ENCODE measurements around the gene ADCK2.

DNA sequence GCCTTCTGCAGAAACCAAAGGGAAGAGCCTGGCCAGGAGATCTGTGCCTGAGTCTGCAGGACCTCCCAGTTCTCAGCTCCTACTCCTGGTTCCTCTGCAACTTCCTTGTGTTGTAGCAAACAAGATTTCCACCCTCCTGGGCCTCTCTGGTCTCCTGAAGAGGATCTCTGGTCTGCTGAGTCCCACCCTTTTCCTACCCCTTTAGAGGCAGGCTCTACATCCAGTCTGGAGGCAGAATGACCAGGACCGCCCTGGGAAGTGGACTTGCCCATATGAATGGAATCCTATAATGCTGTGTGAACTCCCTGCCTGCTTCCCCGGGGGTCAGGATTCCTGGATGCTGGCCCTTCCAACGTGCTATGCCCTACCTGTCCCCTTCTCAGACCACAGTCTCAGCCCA lies 35.3 kb upstream of the ADCK2 start:
- TF ChIP-seq, protein P1, sequence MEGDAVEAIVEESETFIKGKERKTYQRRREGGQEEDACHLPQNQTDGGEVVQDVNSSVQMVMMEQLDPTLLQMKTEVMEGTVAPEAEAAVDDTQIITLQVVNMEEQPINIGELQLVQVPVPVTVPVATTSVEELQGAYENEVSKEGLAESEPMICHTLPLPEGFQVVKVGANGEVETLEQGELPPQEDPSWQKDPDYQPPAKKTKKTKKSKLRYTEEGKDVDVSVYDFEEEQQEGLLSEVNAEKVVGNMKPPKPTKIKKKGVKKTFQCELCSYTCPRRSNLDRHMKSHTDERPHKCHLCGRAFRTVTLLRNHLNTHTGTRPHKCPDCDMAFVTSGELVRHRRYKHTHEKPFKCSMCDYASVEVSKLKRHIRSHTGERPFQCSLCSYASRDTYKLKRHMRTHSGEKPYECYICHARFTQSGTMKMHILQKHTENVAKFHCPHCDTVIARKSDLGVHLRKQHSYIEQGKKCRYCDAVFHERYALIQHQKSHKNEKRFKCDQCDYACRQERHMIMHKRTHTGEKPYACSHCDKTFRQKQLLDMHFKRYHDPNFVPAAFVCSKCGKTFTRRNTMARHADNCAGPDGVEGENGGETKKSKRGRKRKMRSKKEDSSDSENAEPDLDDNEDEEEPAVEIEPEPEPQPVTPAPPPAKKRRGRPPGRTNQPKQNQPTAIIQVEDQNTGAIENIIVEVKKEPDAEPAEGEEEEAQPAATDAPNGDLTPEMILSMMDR (IDR thresholded peaks at IDR 0.05; ENCODE audit: low read depth, low read length), result no peak
- TF ChIP-seq EZH2phosphoT487 (IDR thresholded peaks at IDR 0.05; ENCODE audit: low read depth), result no peak

Data from OCI-LY3 (cell line).